OCI-LY3 (cell line): ENCODE results near the gene OSBPL2.

Experiments
- EZH2phosphoT487 ChIP-seq: fragments of 200-600 bp; shearing (Covaris generic); IDR thresholded peaks from 2 replicates; pipeline ENCODE4 v1.6.1; 2018; ENCODE audit warnings: antibody characterized with exemption, mixed run types, low read depth
- TF ChIP-seq, protein P1 (sequence below): fragments of 200-600, 300-600 bp; sonication (generic); IDR thresholded peaks from 2 replicates; pipeline ENCODE4 v1.5.1; 2014; ENCODE audit warnings: antibody characterized with exemption, low read length, low read depth

DNA sequence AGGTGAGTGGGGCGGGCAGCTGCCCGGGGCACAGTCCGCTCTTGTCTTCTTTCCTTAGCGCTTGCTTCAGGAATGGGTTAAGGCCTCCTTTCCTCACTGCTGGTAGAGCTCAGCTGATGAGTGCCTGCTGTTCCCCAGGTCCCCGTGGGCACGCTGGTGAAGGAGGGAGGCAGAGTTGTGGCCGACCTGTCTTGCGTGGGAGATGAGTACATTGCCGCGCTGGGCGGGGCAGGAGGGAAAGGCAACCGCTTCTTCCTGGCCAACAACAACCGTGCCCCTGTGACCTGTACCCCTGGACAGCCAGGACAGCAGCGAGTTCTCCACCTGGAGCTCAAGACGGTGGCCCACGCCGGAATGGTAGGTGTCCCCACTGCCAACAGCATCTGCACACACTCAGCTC lies 39.8 kb upstream of the OSBPL2 start:
- TF ChIP-seq, protein P1, sequence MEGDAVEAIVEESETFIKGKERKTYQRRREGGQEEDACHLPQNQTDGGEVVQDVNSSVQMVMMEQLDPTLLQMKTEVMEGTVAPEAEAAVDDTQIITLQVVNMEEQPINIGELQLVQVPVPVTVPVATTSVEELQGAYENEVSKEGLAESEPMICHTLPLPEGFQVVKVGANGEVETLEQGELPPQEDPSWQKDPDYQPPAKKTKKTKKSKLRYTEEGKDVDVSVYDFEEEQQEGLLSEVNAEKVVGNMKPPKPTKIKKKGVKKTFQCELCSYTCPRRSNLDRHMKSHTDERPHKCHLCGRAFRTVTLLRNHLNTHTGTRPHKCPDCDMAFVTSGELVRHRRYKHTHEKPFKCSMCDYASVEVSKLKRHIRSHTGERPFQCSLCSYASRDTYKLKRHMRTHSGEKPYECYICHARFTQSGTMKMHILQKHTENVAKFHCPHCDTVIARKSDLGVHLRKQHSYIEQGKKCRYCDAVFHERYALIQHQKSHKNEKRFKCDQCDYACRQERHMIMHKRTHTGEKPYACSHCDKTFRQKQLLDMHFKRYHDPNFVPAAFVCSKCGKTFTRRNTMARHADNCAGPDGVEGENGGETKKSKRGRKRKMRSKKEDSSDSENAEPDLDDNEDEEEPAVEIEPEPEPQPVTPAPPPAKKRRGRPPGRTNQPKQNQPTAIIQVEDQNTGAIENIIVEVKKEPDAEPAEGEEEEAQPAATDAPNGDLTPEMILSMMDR: no peak
- no peak for TF ChIP-seq EZH2phosphoT487
